Hypothalamus (tissue), 51 donors: ENCODE data around the gene DNMT3A.

Experiments
- DNase-seq, 51 donors: peaks; one replicate each; lab custom pipeline; 2025; lab: John Stamatoyannopoulos, UW

DNMT3A gene

GRCh38 chr2:25373269-25373981, 31.7 kb upstream of the DNMT3A start:
- no peak for DNase-seq

- DNase-seq: peak in 27 of 51 donors; percentile 23 to 81 (median 55)
Observed at GRCh38 chr2:25372405-25373268, 30.9 kb upstream of the DNMT3A start.

- no peak for DNase-seq
Observed at GRCh38 chr2:25371253-25372241, 29.8 kb upstream of the DNMT3A start.

GRCh38 chr2:25369876-25370275, 28.2 kb upstream of the DNMT3A start:
- no peak for DNase-seq

- DNase-seq: no peak
Observed at GRCh38 chr2:25369439-25369838, 27.7 kb upstream of the DNMT3A start.

- peak in 9 of 51 donors; percentile 11 to 42 (median 22) for DNase-seq
Observed at GRCh38 chr2:25368660-25369059, 26.9 kb upstream of the DNMT3A start.

GRCh38 chr2:25367296-25367695, 25.6 kb upstream of the DNMT3A start:
- DNase-seq: no peak

- no peak for DNase-seq
Observed at GRCh38 chr2:25366629-25367028, 24.9 kb upstream of the DNMT3A start.

- DNase-seq: no peak
Observed at GRCh38 chr2:25365241-25365640, 23.5 kb upstream of the DNMT3A start.

GRCh38 chr2:25363733-25364132, 22.0 kb upstream of the DNMT3A start:
- no peak for DNase-seq

- DNase-seq: peak in 10 of 51 donors; percentile 15 to 56 (median 26)
Observed at GRCh38 chr2:25362434-25363145, 20.9 kb upstream of the DNMT3A start.

GRCh38 chr2:25362049-25362433, 20.3 kb upstream of the DNMT3A start:
- DNase-seq: peak; percentile 55 to 95 (median 88)

GRCh38 chr2:25361261-25362048, 19.7 kb upstream of the DNMT3A start:
- no peak for DNase-seq

GRCh38 chr2:25358836-25359235, 17.1 kb upstream of the DNMT3A start:
- DNase-seq: no peak

GRCh38 chr2:25358249-25358815, 16.6 kb upstream of the DNMT3A start:
- DNase-seq: no peak

- no peak for DNase-seq
Observed at GRCh38 chr2:25356088-25356487, 14.4 kb upstream of the DNMT3A start.

GRCh38 chr2:25355270-25355669, 13.5 kb upstream of the DNMT3A start:
- no peak for DNase-seq

GRCh38 chr2:25354116-25354515, 12.4 kb upstream of the DNMT3A start:
- DNase-seq: no peak

GRCh38 chr2:25349397-25349796, 7.7 kb upstream of the DNMT3A start:
- DNase-seq: peak in 2 of 51 donors; percentile 21 to 24
